Fibroblast of the aortic adventitia (primary cell): Measurements from ENCODE around the gene RPP25L. TPM values are rescaled to one million over a fixed set of nuclear protein-coding genes. Genes with fewer than 3 reads are reported as not detected.
A peak's percentile ranks its signal among the peaks of the same experiment; 100 is the strongest.

Source experiments
- DNase-seq: peaks from one replicate; pipeline ENCODE4 v3.0.0-alpha.2; 2010; ENCODE audit warnings: low read depth
- H3K4me3 ChIP-seq: 2 replicates; pipeline ENCODE4 v1.5.1; 2011; ENCODE audit warnings: low read depth, mild to moderate bottlenecking, control low read depth, low read length, moderate library complexity
- CTCF ChIP-seq: IDR thresholded peaks from 2 replicates; pipeline ENCODE4 v1.5.1; 2011; ENCODE audit warnings: mild to moderate bottlenecking, low read length, control low read depth, inconsistent platforms; ENCODE audit not compliant: insufficient read depth
- total RNA-seq: library from RNA; depleted of rRNA; stranded (reverse); fragments of >200 nt; gene quantifications from 2 replicates; pipeline ENCODE4 v1.2.3, GENCODE V29; 2012; ENCODE audit warnings: low replicate concordance

Gene RPP25L
- total RNA-seq, 1 donor, result 9.6 TPM

- DNase-seq, result no peak
- H3K4me3 ChIP-seq, result no peak overlapping the region
- no peak for TF ChIP-seq CTCF
Observed at GRCh38 chr9:34607331-34607730, 4.6 kb downstream of the RPP25L start.

GRCh38 chr9:34606905-34607304, 5.0 kb downstream of the RPP25L start:
- no peak for TF ChIP-seq CTCF
- no peak for DNase-seq
- H3K4me3 ChIP-seq, result no peak overlapping the region

- DNase-seq, result no peak
- no peak for TF ChIP-seq CTCF
- no peak overlapping the region for H3K4me3 ChIP-seq
Observed at GRCh38 chr9:34606190-34606589, 5.7 kb downstream of the RPP25L start.

DNA sequence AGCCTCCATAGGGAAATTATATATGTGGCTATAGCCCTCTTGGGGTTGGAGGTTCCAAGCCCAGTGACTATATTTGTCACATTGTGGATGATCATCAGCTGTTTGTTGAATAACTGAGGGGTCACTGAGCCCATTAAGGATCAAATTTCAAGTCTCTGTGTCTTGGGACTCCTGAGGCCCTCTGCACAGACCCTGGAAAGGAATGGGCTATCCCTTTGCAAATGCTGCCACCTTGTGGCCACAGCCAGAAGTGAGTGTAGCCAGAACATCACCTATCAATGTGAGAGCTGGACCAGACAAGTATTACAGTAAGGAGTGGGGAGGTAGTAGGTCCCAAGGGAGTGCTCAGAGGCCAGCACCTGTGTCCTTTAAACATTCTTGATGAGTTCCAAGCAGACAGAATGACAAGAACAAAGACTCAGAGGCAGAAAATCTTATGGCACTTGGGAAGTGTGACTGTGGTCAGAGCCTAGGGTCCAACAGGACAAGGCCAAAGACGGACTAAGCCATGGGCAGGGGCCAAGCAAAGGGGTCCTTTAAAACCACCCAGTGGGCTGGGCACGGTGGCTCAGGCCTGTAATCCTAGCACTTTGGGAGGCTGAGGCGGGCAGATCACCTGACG, 8.2 kb downstream of the RPP25L start:
- H3K4me3 ChIP-seq, result no peak overlapping the region
- peak; percentile 76 for DNase-seq

GRCh38 chr9:34601937-34602573, 9.8 kb downstream of the RPP25L start:
- no peak for DNase-seq
- no peak for TF ChIP-seq CTCF
- H3K4me3 ChIP-seq, result no peak overlapping the region

More for the DNA sequence above, 8.2 kb downstream of the RPP25L start:
- TF ChIP-seq CTCF, result peak; percentile 93

- DNase-seq, result no peak
- no peak overlapping the region for H3K4me3 ChIP-seq
- no peak for TF ChIP-seq CTCF
Observed at GRCh38 chr9:34600908-34601307, 11.0 kb downstream of the RPP25L start.
